ENCODE data around the gene SIGLEC11. TPM values are rescaled to one million over a fixed set of nuclear protein-coding genes. Genes with fewer than 3 reads are reported as not detected.

The SIGLEC11 gene
- 0.23 TPM for total RNA-seq

GRCh38 chr19:49960980-49961379, at the start of gene SIGLEC11:
Gene SIGLEC11, minus strand, starts transcription at chr19:49961172. Its CDS starts 91 bp downstream, at chr19:49961081.

GRCh38 chr19:49929121-49929610, 31.8 kb downstream of the SIGLEC11 start, which contains the start of the genes ATF5 and NUP62:
Gene ATF5, plus strand, starts transcription at chr19:49929205. Its CDS starts 1,646 bp downstream, at chr19:49930851.
Gene NUP62, minus strand, starts transcription at chr19:49929504. Its CDS starts 19,697 bp downstream, at chr19:49909807.

Other genes starting within 250 kb of the SIGLEC11 start
- gene TSKS, start 197.9 kb downstream of the SIGLEC11 start, total RNA-seq = not detected
- 83.5 TPM for gene AP2A1, start 194.2 kb downstream of the SIGLEC11 start, total RNA-seq
- 15.2 TPM for gene FUZ, start 147.9 kb downstream of the SIGLEC11 start, total RNA-seq
- 19.1 TPM for gene MED25, start 142.9 kb downstream of the SIGLEC11 start, total RNA-seq
- gene PTOV1, start 110.0 kb downstream of the SIGLEC11 start, total RNA-seq = 113 TPM
- 26.3 TPM for gene PNKP, start 93.6 kb downstream of the SIGLEC11 start, total RNA-seq
- 5.1 TPM for gene AKT1S1, start 83.8 kb downstream of the SIGLEC11 start, total RNA-seq
- 9.7 TPM for gene TBC1D17, start 83.5 kb downstream of the SIGLEC11 start, total RNA-seq
- 0.23 TPM for gene IL4I1, start 64.3 kb downstream of the SIGLEC11 start, total RNA-seq
- 7.6 TPM for gene ATF5, start 32.0 kb downstream of the SIGLEC11 start, total RNA-seq
- 18.2 TPM for gene NUP62, start 31.7 kb downstream of the SIGLEC11 start, total RNA-seq
- 27.5 TPM for gene VRK3, start 64.2 kb upstream of the SIGLEC11 start, total RNA-seq
- gene ZNF473, start 64.8 kb upstream of the SIGLEC11 start, total RNA-seq = 10.4 TPM
- gene IZUMO2, start 202.1 kb upstream of the SIGLEC11 start, total RNA-seq = not detected
- gene MYH14, start 242.4 kb upstream of the SIGLEC11 start, total RNA-seq = 4.4 TPM